Measurements from ENCODE around the gene ZFTA.

Gene ZFTA

GRCh38 chr11:63767267-63767564 lies 1.4 kb downstream of the ZFTA start:
- no peak overlapping the region for H3K27ac ChIP-seq (ENCODE audit: low read depth, low read length)
- H3K79me2 ChIP-seq (ENCODE audit: control insufficient read depth, low read length), result peaks cover 18% of the 10 kb centered on the region
- H3K4me3 ChIP-seq (ENCODE audit: low read length), result peak overlapping the region; percentile 91
- no peak for TF ChIP-seq EZH2phosphoT487 (IDR thresholded peaks at IDR 0.05; ENCODE audit: borderline replicate concordance, low read length)
- TF ChIP-seq, protein P1, sequence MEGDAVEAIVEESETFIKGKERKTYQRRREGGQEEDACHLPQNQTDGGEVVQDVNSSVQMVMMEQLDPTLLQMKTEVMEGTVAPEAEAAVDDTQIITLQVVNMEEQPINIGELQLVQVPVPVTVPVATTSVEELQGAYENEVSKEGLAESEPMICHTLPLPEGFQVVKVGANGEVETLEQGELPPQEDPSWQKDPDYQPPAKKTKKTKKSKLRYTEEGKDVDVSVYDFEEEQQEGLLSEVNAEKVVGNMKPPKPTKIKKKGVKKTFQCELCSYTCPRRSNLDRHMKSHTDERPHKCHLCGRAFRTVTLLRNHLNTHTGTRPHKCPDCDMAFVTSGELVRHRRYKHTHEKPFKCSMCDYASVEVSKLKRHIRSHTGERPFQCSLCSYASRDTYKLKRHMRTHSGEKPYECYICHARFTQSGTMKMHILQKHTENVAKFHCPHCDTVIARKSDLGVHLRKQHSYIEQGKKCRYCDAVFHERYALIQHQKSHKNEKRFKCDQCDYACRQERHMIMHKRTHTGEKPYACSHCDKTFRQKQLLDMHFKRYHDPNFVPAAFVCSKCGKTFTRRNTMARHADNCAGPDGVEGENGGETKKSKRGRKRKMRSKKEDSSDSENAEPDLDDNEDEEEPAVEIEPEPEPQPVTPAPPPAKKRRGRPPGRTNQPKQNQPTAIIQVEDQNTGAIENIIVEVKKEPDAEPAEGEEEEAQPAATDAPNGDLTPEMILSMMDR (IDR thresholded peaks at IDR 0.05; ENCODE audit: low read depth, low read length, poor library complexity, severe bottlenecking), result no peak
- H3K4me2 ChIP-seq (ENCODE audit: low read length), result peak overlapping the region; percentile 80
- H3K9me3 ChIP-seq (ENCODE audit: control insufficient read depth, insufficient read depth, low read length), result no peaks in the 10 kb centered on the region
- H3K9me2 ChIP-seq (replicated peaks; ENCODE audit: control insufficient read depth, low read length), result no peaks in the 10 kb centered on the region
- peaks cover 18% of the 10 kb centered on the region for H3K4me1 ChIP-seq (ENCODE audit: control insufficient read depth, low read length)
- H3F3A ChIP-seq (ENCODE audit: control insufficient read depth, insufficient read depth), result peaks cover 3% of the 10 kb centered on the region; the same call in 1 of the 2 replicates
- peaks cover 13% of the 10 kb centered on the region; the same call in 1 of the 2 replicates for H4K20me1 ChIP-seq (ENCODE audit: control insufficient read depth, insufficient read depth, low read depth, low read length)
- peaks cover 4% of the 10 kb centered on the region; the same call in 1 of the 2 replicates for H3K36me3 ChIP-seq (ENCODE audit: control insufficient read depth, low read length)
- peaks cover 28% of the 10 kb centered on the region for H3K27me3 ChIP-seq (ENCODE audit: control insufficient read depth, low read length)

- H4K20me1 ChIP-seq (ENCODE audit: control insufficient read depth, insufficient read depth, low read depth, low read length), result peaks cover 13% of the 10 kb centered on the region; the same call in 1 of the 2 replicates
- peaks cover 3% of the 10 kb centered on the region; the same call in 1 of the 2 replicates for H3F3A ChIP-seq (ENCODE audit: control insufficient read depth, insufficient read depth)
- TF ChIP-seq, protein P1 (IDR thresholded peaks at IDR 0.05; ENCODE audit: low read depth, low read length, poor library complexity, severe bottlenecking), result no peak
- TF ChIP-seq EZH2phosphoT487 (IDR thresholded peaks at IDR 0.05; ENCODE audit: borderline replicate concordance, low read length), result no peak
- H3K79me2 ChIP-seq (ENCODE audit: control insufficient read depth, low read length), result peaks cover 18% of the 10 kb centered on the region
- H3K4me1 ChIP-seq (ENCODE audit: control insufficient read depth, low read length), result peaks cover 18% of the 10 kb centered on the region
- peaks cover 4% of the 10 kb centered on the region; the same call in 1 of the 2 replicates for H3K36me3 ChIP-seq (ENCODE audit: control insufficient read depth, low read length)
- no peaks in the 10 kb centered on the region for H3K9me2 ChIP-seq (replicated peaks; ENCODE audit: control insufficient read depth, low read length)
- H3K9me3 ChIP-seq (ENCODE audit: control insufficient read depth, insufficient read depth, low read length), result no peaks in the 10 kb centered on the region
- peak overlapping the region; percentile 80 for H3K4me2 ChIP-seq (ENCODE audit: low read length)
- peaks cover 25% of the 10 kb centered on the region for H3K27me3 ChIP-seq (ENCODE audit: control insufficient read depth, low read length)
- H3K27ac ChIP-seq (ENCODE audit: low read depth, low read length), result no peak overlapping the region
- H3K4me3 ChIP-seq (ENCODE audit: low read length), result peak overlapping the region; percentile 91
Measured at GRCh38 chr11:63766531-63767235, 1.9 kb downstream of the ZFTA start.

- H3K79me2 ChIP-seq (ENCODE audit: control insufficient read depth, low read length), result peaks cover 18% of the 10 kb centered on the region
- H3K36me3 ChIP-seq (ENCODE audit: control insufficient read depth, low read length), result peaks cover 7% of the 10 kb centered on the region; the same call in 1 of the 2 replicates
- no peaks in the 10 kb centered on the region for H3K9me3 ChIP-seq (ENCODE audit: control insufficient read depth, insufficient read depth, low read length)
- peaks cover 17% of the 10 kb centered on the region for H3K27me3 ChIP-seq (ENCODE audit: control insufficient read depth, low read length)
- TF ChIP-seq EZH2phosphoT487 (IDR thresholded peaks at IDR 0.05; ENCODE audit: borderline replicate concordance, low read length), result no peak
- TF ChIP-seq, protein P1 (IDR thresholded peaks at IDR 0.05; ENCODE audit: low read depth, low read length, poor library complexity, severe bottlenecking), result no peak
- no peak overlapping the region for H3K4me3 ChIP-seq (ENCODE audit: low read length)
- H3K27ac ChIP-seq (ENCODE audit: low read depth, low read length), result no peak overlapping the region
- H4K20me1 ChIP-seq (ENCODE audit: control insufficient read depth, insufficient read depth, low read depth, low read length), result peaks cover 13% of the 10 kb centered on the region; the same call in 1 of the 2 replicates
- no peak overlapping the region for H3K4me2 ChIP-seq (ENCODE audit: low read length)
- no peaks in the 10 kb centered on the region for H3K9me2 ChIP-seq (replicated peaks; ENCODE audit: control insufficient read depth, low read length)
- peaks cover 18% of the 10 kb centered on the region for H3K4me1 ChIP-seq (ENCODE audit: control insufficient read depth, low read length)
- peaks cover 3% of the 10 kb centered on the region; the same call in 1 of the 2 replicates for H3F3A ChIP-seq (ENCODE audit: control insufficient read depth, insufficient read depth)
Measured at GRCh38 chr11:63765688-63766241, 2.8 kb downstream of the ZFTA start.

Measured in DOHH2 (cell line).